GM12878 (cell line): Measurements from ENCODE around the gene GLRA1.

Experiments used
- KAT2A ChIP-seq: conservative IDR thresholded peaks from 2 replicates; pipeline ENCODE4 v1.6.1; 2011; ENCODE audit warnings: low read depth, low read length; ENCODE audit not compliant: control insufficient read depth
- POLR2AphosphoS2 ChIP-seq: IDR thresholded peaks from 2 replicates; pipeline ENCODE4 v1.6.1; 2011; ENCODE audit warnings: low read depth, mild to moderate bottlenecking, low read length, improper control_type of control experiment, moderate library complexity
- TF ChIP-seq, protein P1 (sequence below), 3 experiments: IDR thresholded peaks in 2 of 3; conservative IDR thresholded peaks in 1 of 3; 2 replicates each; pipeline ENCODE4 v1.5.1; 2011; ENCODE audit warnings: low read depth in 3 of 3, low read length in 3 of 3, mild to moderate bottlenecking in 3 of 3, control low read depth in 2 of 3, moderate library complexity in 2 of 3, inconsistent platforms in 1 of 3, mixed read lengths in 1 of 3; ENCODE audit not compliant: control insufficient read depth in 2 of 3, insufficient read depth in 1 of 3; ENCODE audit errors: extremely low read depth in 1 of 3

DNA sequence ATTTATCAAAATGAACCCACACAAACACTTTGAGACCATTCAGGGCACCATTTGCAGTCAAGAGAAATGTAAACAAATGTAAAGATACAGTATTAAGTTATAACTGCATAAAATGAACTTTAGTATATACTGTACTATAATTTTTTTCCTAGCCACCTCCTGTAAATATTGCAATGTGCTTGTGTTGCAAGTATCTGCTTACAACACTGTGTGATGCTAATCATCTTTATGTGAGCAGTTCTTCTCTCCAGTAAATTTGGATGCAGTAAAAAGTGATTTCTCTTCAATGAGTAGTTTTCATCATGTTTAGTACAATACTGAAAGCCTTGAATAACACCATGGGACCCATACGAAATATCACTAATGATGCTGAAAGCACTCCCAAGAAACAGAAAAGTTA, 143.4 kb downstream of the GLRA1 start:
- TF ChIP-seq KAT2A (no peak), POLR2AphosphoS2 (no peak)
- TF ChIP-seq, protein P1, sequence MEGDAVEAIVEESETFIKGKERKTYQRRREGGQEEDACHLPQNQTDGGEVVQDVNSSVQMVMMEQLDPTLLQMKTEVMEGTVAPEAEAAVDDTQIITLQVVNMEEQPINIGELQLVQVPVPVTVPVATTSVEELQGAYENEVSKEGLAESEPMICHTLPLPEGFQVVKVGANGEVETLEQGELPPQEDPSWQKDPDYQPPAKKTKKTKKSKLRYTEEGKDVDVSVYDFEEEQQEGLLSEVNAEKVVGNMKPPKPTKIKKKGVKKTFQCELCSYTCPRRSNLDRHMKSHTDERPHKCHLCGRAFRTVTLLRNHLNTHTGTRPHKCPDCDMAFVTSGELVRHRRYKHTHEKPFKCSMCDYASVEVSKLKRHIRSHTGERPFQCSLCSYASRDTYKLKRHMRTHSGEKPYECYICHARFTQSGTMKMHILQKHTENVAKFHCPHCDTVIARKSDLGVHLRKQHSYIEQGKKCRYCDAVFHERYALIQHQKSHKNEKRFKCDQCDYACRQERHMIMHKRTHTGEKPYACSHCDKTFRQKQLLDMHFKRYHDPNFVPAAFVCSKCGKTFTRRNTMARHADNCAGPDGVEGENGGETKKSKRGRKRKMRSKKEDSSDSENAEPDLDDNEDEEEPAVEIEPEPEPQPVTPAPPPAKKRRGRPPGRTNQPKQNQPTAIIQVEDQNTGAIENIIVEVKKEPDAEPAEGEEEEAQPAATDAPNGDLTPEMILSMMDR (IDR thresholded peaks at IDR 0.05 in 2 of 3, conservative IDR thresholded peaks at IDR 0.05 in 1 of 3; ENCODE audit: control insufficient read depth in 2 of 3, extremely low read depth in 1 of 3, insufficient read depth in 1 of 3, low read depth in 3 of 3, low read length in 3 of 3), result no peak
